Stimulated activated CD4-positive, alpha-beta T cell treated with anti-CD3 and anti-CD28 coated beads, Interleukin-12 subunit alpha, Interleukin-12 subunit beta, amount 100 ng/mL, for 4 hours (primary cell): ENCODE results near the gene CYB5D1.
"Not testable (repeated sequence)": the region's sequence is repeated elsewhere in the genome, so short reads cannot be mapped to it uniquely, and the experiment has no call there.

Experiments used
- DNase-seq: peaks from one replicate; pipeline ENCODE4 v3.0.0-alpha.2; 2020

CYB5D1 gene, protein sequence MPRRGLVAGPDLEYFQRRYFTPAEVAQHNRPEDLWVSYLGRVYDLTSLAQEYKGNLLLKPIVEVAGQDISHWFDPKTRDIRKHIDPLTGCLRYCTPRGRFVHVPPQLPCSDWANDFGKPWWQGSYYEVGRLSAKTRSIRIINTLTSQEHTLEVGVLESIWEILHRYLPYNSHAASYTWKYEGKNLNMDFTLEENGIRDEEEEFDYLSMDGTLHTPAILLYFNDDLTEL

DNA sequence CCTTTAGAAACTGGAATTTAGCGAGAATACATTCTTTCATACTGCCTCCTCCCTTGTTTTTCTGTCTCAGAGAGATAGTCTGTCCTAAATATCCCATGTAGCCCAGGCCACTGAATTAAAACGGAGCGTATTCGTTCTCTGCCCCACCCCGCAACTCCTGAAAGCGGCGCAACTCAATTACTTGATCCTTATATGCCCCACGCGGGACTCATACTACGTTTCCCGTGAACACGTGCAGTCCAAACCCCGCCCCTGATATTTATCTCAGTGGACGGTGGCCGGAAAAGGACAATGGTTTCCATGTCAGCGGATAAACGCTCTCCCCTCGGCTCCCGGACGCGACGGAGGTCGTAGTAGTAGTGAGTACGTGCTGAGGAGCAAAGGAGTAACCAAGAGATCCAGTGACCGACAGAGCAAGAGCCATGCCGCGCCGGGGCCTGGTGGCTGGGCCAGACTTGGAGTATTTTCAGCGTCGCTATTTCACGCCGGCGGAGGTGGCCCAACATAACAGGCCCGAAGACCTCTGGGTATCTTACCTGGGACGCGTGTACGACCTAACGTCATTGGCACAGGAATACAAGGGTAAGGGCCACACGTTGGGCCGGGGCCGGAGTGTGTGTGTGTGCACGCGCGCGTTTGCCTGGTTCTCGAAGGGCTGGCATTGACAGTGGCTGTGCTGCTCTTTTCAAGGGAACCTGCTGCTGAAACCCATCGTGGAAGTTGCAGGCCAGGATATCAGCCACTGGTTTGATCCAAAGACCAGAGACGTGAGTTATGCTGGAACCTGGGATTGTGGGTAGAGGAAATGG, at the start of gene CYB5D1:
Gene CYB5D1, plus strand, starts transcription at position 291 of the 809 bp plus-strand sequence. Its CDS starts 132 bp downstream, at position 423.
- peak; percentile 80 for DNase-seq

DNA sequence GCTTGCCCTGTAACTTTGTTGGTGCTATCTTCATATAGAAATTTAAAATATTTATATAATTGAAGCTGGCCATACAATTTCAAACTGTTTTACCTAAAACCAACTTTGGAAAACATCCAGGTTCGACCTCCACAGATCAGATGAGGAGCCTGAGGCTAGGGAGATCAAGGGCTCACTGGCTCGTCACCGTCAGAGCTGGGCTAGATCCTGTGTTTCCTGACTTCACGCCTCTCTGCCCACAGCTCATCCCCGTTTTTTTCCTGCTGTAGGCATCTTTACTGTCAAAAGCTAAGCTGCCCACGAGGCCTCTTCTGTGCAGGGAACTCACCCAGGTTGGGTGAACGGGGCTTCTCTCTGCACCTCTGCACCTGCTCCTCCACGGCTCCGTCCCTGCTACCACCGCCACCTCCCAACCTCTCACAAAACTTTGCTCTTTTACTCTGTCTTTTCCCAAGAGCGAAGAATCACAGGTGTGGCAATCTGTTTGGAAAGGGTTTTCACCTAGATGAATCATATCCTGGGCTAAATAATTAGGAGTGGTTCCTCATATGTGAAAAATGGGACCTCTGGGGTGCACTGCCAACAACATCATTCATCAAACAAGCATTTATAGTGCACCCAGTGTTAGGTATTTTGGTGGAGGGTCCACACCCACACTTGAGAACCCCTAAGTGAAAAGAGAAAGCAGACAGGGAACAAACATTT, 48.6 kb upstream of the CYB5D1 start:
- DNase-seq: no peak

DNA sequence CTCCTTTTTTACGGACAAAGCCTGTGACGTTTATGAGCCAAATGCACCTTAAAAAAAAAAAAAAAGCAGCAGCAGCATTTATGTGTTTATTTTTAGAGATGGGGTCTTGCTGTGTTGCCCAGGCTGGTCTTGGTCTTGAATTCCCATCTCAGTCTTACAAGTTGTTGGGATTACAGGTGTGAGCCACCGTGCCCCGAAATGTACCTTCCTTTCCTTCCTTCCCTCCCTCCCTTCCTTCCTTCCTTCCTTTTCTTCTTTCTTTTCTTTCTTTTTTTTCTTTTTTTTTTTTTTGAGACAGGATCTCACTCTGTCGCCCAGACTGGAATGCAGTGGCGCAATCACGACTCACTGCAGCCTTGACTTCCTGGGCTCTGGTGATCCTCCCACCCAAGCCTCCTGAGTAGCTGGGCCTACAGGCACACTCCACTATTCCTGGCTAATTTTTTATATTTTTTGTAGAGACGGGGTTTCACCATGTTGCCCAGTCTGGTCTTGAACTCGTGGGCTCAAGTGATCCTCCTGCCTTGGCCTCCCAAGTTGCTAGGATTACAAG, 47.9 kb upstream of the CYB5D1 start:
- not testable (repeated sequence) for DNase-seq

DNA sequence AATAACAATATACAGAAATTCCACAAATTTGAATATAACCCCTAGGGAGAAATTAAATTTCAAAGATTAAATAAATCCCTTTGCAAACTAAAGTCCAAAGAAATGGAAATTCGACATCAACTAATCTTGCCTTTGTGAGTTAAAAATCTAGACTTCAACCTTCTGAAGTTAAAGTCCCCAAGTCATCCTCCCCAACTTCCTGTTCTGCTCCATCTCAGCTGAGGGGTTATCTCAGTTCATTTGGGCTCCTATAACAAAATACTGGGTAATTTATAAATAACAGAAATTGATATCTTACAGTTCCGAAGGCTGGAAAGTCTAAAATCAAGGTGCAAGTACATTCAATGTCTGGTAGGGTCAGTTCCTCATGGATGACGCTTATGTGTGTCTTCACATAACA, 46.6 kb upstream of the CYB5D1 start:
- DNase-seq: no peak

DNA sequence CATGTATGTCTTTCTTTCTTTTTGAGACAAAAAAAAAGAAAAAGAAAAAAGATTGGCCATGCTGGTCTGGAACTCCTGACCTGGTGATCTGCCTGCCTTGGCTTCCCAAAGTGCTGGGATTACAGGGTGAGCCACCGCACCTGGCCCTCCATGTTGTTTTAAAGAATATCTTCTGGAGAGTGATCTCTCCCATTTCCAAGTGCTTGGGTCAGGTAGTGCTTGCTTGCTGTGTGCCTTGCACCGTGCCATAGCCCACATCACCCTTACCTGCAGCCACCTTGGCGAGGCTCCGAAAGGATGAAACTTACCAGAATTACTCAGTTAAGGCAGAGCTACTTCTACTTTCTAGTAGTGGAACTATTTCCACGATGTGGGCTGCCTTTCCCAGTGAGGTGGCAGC, 42.8 kb upstream of the CYB5D1 start:
- DNase-seq: no peak

DNA sequence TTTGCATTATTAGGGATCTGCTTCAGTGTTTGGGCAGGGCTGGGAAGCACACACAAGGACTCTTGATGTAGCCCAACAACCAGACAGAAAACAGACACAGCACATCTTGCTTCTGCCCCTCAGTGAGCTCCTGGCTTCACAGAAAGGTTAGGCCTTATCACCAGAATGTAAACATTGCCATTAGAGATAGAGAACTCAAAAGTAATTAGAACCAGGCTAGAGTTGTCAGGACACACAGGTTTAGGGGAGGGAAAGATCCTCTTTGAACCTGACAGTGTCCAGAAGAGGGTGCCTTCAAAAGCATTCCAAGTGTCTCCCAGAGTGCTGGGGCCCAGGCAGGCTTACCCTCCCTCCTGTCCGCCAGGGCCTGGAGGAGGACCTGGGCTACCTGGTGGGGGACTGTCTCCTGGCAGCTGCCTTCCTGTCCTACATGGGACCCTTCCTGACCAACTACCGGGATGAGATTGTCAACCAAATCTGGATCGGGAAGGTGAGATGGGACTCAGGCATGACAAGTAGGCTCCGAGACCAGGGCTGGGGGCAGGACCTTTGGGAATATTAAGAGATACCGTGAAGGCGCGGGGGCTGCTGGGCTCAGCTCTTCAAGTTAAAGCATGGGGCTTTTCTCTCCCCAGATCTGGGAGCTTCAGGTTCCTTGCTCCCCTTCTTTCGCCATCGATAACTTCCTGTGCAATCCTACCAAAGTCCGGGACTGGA, 40.7 kb upstream of the CYB5D1 start:
- DNase-seq: no peak

DNA sequence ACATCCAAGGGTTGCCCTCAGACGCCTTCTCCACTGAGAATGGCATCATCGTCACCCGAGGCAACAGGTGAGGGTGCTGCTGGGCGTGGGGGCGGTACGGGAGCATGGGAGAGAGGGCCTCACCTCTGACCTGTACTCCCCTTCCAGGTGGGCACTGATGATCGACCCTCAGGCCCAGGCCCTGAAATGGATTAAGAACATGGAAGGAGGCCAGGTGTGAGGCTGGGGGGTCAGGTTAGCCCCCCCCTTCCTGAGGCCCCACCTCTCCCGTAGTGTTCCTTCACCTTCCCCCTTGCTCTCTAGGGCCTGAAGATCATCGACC, 40.2 kb upstream of the CYB5D1 start:
- no peak for DNase-seq

DNA sequence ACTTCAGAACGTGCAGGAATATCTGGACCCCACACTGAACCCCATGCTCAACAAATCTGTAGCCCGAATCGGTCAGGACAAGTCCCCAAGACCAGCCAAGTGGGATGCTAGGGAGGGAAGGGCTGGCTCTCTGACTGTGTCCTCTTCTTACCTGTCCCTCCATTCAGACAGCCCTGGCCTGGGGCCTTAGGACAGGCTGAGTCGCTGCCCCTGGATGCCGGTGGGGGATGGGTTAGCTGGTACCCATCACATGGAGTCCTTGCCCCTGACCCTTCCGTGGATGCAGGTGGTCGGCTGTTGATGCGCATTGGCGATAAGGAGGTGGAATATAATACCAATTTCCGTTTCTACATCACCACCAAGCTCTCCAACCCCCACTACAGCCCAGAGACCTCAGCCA, 39.8 kb upstream of the CYB5D1 start:
- no peak for DNase-seq

DNA sequence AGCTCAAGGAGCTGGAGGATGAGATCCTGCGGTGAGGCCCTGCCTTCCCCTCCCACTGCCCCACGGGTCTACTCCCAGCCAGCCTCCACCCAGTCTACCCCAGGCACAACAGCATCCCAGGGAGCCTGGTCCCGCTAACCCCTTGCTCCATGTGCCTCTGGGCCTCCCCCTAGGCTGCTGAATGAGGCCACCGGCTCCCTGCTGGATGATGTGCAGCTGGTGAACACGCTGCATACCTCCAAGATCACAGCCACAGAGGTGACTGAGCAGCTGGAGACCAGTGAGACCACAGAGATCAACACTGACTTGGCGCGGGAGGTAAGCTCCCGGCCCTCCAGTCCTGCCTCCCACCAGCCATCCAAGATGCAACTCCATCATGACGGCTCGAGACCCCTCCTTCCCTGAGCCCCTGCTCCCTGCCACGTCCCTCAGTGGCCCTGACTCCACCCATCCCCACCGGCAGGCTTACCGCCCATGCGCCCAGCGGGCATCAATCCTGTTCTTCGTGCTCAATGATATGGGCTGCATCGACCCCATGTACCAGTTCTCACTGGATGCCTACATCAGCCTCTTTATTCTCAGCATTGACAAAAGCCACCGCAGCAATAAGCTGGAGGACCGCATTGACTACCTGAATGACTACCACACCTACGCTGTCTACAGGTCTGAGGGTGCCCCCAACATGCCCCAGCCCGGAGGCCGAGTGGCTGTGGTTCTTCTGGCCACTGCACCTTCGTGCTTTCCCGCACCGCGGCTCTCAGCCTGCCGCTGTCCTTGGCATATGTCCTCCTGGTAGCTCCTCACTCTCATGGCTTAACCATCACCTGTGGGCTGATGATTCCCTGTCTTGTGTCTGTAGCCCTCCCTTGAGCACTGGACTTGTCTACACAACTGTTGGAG, 38.8 kb upstream of the CYB5D1 start:
- DNase-seq: no peak

DNA sequence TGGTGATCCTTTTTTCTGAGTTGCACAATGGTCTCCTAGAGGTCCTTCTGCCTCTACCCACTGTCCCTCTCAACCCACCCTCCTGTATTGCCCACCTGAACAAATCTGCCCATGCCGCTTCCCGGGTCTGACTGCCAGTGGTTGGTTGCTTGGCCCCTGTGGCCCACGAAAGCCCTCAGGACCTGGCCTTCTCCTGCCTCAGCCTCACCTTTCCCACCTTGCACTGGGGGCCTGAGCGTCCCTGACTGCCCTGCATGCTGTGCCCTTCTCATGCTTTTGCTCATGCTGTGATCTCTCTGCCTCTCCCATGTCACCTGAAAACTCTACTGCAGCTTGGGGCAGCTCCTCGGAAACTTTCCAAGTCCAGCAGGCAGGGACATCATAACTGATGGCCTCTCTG, 37.6 kb upstream of the CYB5D1 start:
- DNase-seq: no peak

DNA sequence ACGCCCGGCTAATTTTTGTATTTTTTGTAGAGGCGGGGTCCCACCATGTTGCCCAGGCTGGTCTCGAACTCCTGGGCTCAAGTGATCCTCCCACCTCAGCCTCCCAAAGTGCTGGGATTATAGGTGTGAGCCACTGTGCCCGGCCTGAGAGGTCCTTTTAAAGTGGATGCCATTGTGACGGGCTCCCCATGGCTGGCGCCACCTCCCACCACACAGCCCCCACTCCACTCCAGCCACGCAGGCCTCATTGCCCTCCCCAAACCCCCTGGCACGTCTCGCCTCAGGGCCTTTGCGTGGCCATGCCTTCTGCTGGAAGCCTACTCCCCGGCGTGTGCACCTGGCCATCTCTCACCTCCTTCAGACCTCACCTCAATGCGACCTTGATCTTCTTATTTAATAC, 35.7 kb upstream of the CYB5D1 start:
- no peak for DNase-seq

DNA sequence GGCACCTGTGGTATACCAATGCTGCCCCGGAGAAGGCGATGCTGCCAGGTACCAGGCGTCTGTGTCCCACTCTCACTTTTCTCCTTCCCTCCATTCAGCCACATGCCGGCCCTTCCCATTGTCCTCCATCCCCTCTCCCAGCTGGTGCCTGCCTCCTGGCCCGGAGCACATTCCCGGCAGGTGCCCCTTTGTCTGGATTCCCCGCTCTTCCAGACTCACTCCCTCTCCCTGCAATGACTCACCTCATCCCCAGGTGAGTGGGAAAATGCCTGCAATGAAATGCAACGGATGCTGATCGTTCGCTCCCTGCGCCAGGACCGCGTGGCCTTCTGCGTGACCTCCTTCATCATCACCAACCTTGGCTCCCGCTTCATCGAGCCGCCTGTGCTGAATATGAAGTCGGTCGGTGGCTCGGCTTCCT, 34.2 kb upstream of the CYB5D1 start:
- no peak for DNase-seq

DNA sequence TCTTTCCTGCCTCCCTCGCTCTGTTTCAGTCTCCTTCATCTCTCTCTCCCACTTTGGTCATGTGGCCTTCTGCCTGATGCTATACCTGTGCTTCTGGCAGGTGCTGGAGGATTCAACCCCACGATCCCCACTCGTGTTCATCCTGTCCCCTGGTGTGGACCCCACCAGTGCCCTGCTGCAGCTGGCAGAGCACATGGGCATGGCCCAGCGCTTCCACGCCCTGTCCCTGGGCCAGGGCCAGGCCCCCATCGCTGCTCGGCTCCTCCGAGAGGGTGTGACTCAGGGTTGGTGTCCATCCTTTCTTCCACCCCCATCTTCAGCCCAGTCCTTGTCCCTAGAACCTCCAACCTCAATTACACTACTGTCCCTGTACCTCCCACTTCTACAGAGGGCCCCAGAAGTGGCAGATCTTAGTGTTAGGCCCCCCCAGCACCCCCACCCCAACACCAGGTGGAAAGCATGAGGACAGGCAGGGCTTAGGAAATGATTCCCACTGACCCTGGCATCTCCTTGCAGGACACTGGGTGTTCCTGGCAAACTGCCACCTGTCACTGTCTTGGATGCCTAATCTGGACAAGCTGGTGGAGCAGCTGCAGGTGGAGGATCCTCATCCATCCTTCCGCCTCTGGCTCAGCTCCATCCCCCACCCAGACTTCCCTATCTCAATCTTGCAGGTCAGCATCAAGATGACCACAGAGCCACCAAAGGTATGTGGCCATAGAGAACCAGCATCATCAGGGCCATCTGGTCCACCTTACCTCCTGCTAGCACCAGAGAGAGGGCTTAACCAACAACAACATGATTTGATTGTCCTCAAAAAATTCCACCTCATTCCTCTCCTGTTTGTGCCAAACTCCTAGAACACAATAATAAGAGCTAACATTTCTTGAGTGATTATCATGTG, 33.5 kb upstream of the CYB5D1 start:
- no peak for DNase-seq

DNA sequence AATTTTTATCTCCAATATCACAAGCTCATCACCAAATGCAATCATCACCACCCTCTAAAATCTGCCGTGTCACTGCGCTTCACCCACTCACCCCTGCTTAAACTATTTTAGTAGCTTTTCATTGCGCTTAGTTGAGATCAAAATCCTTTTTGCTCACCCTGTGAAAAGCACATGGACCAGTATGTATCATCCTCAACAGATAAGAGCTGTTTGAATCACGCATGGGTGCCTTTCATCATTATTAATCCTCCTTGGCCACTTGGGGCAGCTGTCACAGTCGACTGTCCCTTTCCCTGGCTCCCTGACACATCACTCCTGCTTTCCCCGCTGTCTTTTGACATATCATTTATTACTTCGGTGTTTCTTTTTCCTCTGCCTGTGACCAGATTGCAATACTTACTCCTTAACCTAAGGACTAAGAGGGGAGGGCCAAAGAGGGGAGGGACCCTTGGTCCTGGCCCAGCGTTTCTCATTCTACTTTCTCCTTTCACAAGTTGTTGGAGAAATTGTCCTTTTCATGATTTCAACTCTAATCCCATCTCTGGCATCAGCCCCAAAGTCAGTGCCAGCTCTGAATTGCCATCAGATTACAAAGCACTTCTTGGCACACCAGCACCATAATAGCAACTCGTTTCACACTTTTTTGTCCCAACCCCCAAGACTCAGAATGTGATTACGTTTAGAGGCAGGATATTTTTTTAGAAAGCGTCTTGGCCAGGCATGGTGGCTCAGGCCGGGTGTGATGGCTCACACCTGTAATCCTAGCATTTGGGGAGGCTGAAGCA, 32.4 kb upstream of the CYB5D1 start:
- no peak for DNase-seq

DNA sequence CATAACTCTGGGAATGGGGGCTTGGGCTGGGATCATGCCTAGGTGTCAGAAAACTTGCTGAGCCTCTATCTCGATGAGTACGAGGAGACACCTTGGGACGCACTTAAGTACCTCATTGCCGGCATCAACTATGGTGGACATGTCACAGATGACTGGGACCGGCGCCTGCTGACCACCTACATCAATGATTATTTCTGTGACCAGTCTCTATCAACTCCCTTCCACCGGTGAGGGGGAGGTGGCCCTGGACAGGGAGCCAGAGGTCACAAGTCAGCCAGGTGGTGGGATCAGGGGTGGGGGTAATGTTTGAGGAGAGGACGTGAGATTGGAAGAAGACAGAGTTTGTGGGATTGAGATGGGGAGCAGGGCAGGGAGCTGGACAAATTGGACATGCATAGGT, 27.2 kb upstream of the CYB5D1 start:
- no peak for DNase-seq

DNA sequence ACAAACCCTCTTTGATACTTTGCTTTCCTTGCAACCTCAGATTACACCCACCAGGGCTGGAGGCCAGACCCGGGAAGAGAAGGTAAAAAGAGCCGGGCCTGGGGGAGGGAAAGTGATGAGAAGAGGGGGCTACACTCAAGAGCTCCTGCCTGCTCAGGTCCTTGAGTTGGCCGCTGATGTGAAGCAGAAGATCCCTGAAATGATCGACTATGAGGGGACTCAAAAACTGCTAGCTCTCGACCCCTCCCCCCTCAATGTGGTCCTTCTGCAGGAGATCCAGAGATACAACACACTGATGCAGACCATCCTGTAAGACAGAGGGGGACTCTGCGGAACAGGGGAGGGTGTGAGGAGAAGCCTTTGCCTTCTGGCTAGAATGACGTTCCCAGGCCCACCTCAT, 26.6 kb upstream of the CYB5D1 start:
- DNase-seq: no peak

DNA sequence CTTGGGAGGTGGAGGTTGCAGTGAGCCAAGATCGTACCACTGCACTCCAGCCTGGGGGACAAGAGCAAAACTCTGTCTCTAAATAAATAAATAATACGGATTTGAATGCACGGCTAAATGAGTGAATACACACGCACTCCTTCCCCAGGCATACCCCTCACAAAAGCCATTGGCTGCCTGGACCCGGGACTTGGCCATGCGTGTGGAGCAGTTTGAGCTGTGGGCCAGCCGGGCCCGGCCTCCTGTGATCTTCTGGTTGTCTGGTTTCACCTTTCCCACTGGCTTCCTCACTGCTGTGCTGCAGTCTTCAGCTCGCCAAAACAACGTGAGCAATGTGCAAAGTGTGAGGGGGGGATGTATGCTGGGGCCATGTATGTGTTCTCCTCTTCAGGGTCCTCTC, 25.4 kb upstream of the CYB5D1 start:
- no peak for DNase-seq

DNA sequence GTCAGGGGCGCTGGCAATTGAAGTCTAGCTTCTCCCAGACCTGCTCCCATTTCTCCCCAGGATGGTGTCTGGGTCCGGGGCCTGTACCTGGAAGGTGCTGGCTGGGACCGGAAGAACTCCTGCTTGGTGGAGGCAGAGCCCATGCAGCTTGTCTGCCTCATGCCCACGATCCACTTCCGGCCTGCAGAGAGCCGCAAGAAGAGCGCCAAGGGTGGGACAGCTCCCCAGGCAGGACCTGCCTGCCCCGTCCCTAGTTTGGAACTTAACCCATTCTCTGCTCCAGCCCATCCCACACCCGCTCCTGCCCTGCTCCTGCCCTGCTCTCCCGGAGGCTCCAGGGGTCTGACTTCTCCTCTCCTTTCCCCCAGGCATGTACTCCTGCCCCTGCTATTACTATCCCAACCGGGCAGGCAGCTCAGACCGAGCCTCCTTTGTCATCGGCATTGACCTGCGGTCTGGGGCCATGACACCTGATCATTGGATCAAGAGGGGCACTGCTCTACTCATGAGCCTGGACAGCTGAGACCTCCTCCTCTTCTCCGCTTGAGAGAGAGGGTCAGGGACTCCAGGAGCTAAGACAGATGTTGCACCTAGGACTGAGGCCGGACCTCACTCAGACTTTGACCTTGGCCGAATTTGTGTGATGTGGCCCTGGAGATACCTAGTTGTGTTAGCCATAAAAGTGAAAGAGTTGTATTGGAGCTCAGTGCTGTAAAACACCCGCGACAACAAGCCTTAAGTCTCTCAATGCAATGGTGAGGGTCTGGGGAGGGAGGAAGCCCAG, 24.6 kb upstream of the CYB5D1 start:
- no peak for DNase-seq
